HL-60/S4 treated with retinoic acid at 250 ng/mL for 4 days and 3 days (cell line): Measurements from ENCODE around the gene ASIC1.

ENCODE experiments used
- in situ Hi-C: fragments of 300-500 bp; cut with MboI; formaldehyde crosslinking; loops from 2 replicates; pipeline ENCODE4 v1.7.0; 2022; ENCODE audit warnings: low sequenced_read_pairs

The ASIC1 gene

GRCh38 chr12:50104417-50105366 lies 47.3 kb downstream of the ASIC1 start:
- in situ Hi-C loops = no loop called here

- in situ Hi-C loops = no loop called here
Observed at GRCh38 chr12:50105913-50106450, 48.6 kb downstream of the ASIC1 start.

- in situ Hi-C loops = no loop called here
Observed at GRCh38 chr12:50106907-50107306, 49.5 kb downstream of the ASIC1 start.

- in situ Hi-C loops = no loop called here
Observed at GRCh38 chr12:50107416-50108268, 50.2 kb downstream of the ASIC1 start.

- in situ Hi-C loops = no loop called here
Observed at GRCh38 chr12:50109319-50109718, 51.9 kb downstream of the ASIC1 start.

- in situ Hi-C loops = no loop called here
Observed at GRCh38 chr12:50110127-50110761, 52.8 kb downstream of the ASIC1 start.

GRCh38 chr12:50110762-50111351 lies 53.5 kb downstream of the ASIC1 start:
- in situ Hi-C loops = no loop called here

GRCh38 chr12:50111395-50111692 lies 53.9 kb downstream of the ASIC1 start:
- in situ Hi-C loops = no loop called here

GRCh38 chr12:50111693-50112455 lies 54.5 kb downstream of the ASIC1 start, which contains the start of gene COX14:
Gene COX14, plus strand, starts transcription at chr12:50112236. Its CDS starts 7,808 bp downstream, at chr12:50120044.
- in situ Hi-C loops = no loop called here

GRCh38 chr12:50112456-50113218 lies 55.2 kb downstream of the ASIC1 start:
- in situ Hi-C loops = no loop called here

- in situ Hi-C loops = no loop called here
Observed at GRCh38 chr12:50117057-50117622, 59.7 kb downstream of the ASIC1 start.

- in situ Hi-C loops = no loop called here
Observed at GRCh38 chr12:50119387-50119786, 62.0 kb downstream of the ASIC1 start.

GRCh38 chr12:50120521-50120920 lies 63.1 kb downstream of the ASIC1 start:
- in situ Hi-C loops = no loop called here

- in situ Hi-C loops = no loop called here
Observed at GRCh38 chr12:50120953-50121352, 63.6 kb downstream of the ASIC1 start.

GRCh38 chr12:50121641-50122040 lies 64.2 kb downstream of the ASIC1 start:
- in situ Hi-C loops = no loop called here

- in situ Hi-C loops = no loop called here
Observed at GRCh38 chr12:50123203-50123602, 65.8 kb downstream of the ASIC1 start.

- in situ Hi-C loops = no loop called here
Observed at GRCh38 chr12:50127546-50127945, 70.2 kb downstream of the ASIC1 start.

- in situ Hi-C loops = no loop called here
Observed at GRCh38 chr12:50129290-50129689, 71.9 kb downstream of the ASIC1 start.
